Adrenal gland (tissue), 5 donors: ENCODE data around the gene TGM4.

ENCODE experiments used
- POLR2A ChIP-seq, 2 donors: fragments of 450-650 bp; IDR thresholded peaks; one replicate each; pipeline ENCODE4 v1.6.1; 2017; ENCODE audit warnings: antibody characterized with exemption in 2 of 2, mild to moderate bottlenecking in 2 of 2, moderate library complexity in 1 of 2
- TF ChIP-seq, protein P1 (sequence below), 6 experiments: fragments of 450-650 bp in 4 of 6; fragments of 200-600 bp in 2 of 6; sonication (generic) in 1 of 6; IDR thresholded peaks; 1 replicate in 5 of 6; 2 replicates in 1 of 6; pipeline versions ENCODE4 v1.5.1 to v1.8.0; 2016 to 2021; ENCODE audit warnings: antibody characterized with exemption in 6 of 6, mild to moderate bottlenecking in 2 of 6, moderate library complexity in 1 of 6
- donor health status: DM: no; HTN: no; CAD: no.

DNA sequence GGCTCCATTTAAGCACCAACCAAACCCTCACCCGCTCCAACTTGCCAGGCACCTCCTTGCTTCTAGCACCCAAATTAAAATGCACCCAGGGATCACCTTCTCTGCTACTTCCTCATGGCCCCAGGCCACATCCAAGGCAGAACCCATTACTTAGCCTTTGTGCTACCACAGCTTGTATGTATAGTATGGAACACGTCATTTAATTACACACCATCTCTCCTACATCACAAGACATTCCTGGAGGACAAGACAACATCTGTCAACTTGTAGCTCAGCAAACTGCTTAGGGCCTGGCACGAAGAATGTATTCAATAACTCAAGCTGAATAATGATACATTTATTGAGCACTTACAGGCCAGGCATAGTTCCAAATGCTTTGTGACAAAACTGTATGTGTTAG is 78.3 kb downstream of the TGM4 start:
- no peak for TF ChIP-seq POLR2A (IDR thresholded peaks at IDR 0.05)
- TF ChIP-seq, protein P1, sequence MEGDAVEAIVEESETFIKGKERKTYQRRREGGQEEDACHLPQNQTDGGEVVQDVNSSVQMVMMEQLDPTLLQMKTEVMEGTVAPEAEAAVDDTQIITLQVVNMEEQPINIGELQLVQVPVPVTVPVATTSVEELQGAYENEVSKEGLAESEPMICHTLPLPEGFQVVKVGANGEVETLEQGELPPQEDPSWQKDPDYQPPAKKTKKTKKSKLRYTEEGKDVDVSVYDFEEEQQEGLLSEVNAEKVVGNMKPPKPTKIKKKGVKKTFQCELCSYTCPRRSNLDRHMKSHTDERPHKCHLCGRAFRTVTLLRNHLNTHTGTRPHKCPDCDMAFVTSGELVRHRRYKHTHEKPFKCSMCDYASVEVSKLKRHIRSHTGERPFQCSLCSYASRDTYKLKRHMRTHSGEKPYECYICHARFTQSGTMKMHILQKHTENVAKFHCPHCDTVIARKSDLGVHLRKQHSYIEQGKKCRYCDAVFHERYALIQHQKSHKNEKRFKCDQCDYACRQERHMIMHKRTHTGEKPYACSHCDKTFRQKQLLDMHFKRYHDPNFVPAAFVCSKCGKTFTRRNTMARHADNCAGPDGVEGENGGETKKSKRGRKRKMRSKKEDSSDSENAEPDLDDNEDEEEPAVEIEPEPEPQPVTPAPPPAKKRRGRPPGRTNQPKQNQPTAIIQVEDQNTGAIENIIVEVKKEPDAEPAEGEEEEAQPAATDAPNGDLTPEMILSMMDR (IDR thresholded peaks at IDR 0.05) = no peak
